Sigmoid colon (tissue), 4 donors: ENCODE results near the gene GYPC.

Experiments used
- CTCF ChIP-seq, 4 experiments: fragments of 450-650 bp in 3 of 4; fragments of 200-600 bp in 1 of 4; IDR thresholded peaks; one replicate each; pipeline ENCODE4 v1.5.1; 2016 to 2019; ENCODE audit warnings: antibody characterized with exemption in 4 of 4, mild to moderate bottlenecking in 3 of 4, moderate library complexity in 2 of 4
- EP300 ChIP-seq, 4 donors: sonication (generic); formaldehyde crosslinking; IDR thresholded peaks; one replicate each; pipeline ENCODE4 v1.6.1; 2017; ENCODE audit warnings: antibody characterized with exemption in 4 of 4
- POLR2A ChIP-seq, 2 donors: fragments of 450-650 bp; IDR thresholded peaks; one replicate each; pipeline ENCODE4 v1.6.1; 2016; ENCODE audit warnings: antibody characterized with exemption in 2 of 2, mild to moderate bottlenecking in 2 of 2, moderate library complexity in 2 of 2
- POLR2AphosphoS5 ChIP-seq, 4 donors: sonication (generic); formaldehyde crosslinking; IDR thresholded peaks; one replicate each; pipeline ENCODE4 v1.6.1; 2017; ENCODE audit warnings: antibody characterized with exemption in 4 of 4

DNA sequence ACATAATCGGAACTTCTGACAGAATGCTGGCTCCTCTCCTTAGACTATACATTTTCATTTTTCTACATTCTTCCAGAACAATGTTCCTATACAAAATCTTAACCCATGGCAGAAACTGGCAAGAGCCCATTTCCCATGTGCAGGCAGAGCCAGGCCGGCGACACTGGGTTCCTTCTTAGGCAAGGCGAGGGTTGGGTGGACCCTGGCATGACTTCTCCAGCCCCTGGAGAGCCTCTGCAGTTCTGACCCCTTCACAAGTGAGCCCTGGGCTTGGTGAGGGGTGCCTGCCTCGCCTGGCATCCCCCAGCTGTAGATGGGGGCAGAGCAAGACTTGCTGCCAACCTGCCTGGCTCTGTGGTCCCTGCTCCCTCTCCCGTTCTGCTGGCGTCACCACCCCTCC lies 5.0 kb downstream of the GYPC start:
- TF ChIP-seq POLR2AphosphoS5 (IDR thresholded peaks at IDR 0.05) (no peak), CTCF (IDR thresholded peaks at IDR 0.05) (no peak), EP300 (IDR thresholded peaks at IDR 0.05) (no peak), POLR2A (IDR thresholded peaks at IDR 0.05) (no peak)
